Liver (tissue), 9 donors: ENCODE results near the gene PTPN22. TPM values are rescaled to one million over a fixed set of nuclear protein-coding genes. Genes with fewer than 3 reads are reported as not detected.

ENCODE experiments used
- DNase-seq: peaks from one replicate; pipeline ENCODE4 v3.0.0-alpha.2; 2017; ENCODE audit warnings: low spot score
- H3K27ac ChIP-seq, 2 donors: one replicate each; pipeline ENCODE4 v1.7.0; 2013; ENCODE audit warnings: inconsistent platforms in 2 of 2, low read length in 2 of 2, control low read depth in 1 of 2, low read depth in 1 of 2, mild to moderate bottlenecking in 1 of 2
- H3K27me3 ChIP-seq, 4 donors: one replicate each; pipeline versions ENCODE4 v1.6.1 to v1.7.0; 2013; ENCODE audit warnings: low read length in 3 of 4, inconsistent platforms in 1 of 4, mild to moderate bottlenecking in 1 of 4, moderate library complexity in 1 of 4; ENCODE audit not compliant: control insufficient read depth in 4 of 4, insufficient read depth in 4 of 4
- H3K36me3 ChIP-seq, 4 donors: one replicate each; pipeline versions ENCODE4 v1.6.1 to v1.7.0; 2013; ENCODE audit warnings: low read length in 3 of 4, mild to moderate bottlenecking in 3 of 4, low read depth in 1 of 4, moderate library complexity in 1 of 4; ENCODE audit not compliant: control insufficient read depth in 4 of 4, insufficient read depth in 3 of 4
- H3K4me1 ChIP-seq, 4 donors: one replicate each; pipeline versions ENCODE4 v1.6.1 to v1.7.0; 2013; ENCODE audit warnings: low read length in 3 of 4, mild to moderate bottlenecking in 3 of 4, moderate library complexity in 1 of 4; ENCODE audit not compliant: control insufficient read depth in 4 of 4, insufficient read depth in 4 of 4
- H3K4me3 ChIP-seq, 3 donors: one replicate each; pipeline versions ENCODE4 v1.6.1 to v1.7.0; 2013; ENCODE audit warnings: low read length in 3 of 3, control low read depth in 1 of 3, low read depth in 1 of 3, mild to moderate bottlenecking in 1 of 3
- H3K9ac ChIP-seq, 2 donors: one replicate each; pipeline ENCODE4 v1.7.0; 2013; ENCODE audit warnings: low read length in 2 of 2, mild to moderate bottlenecking in 2 of 2, moderate library complexity in 2 of 2, control low read depth in 1 of 2, low read depth in 1 of 2
- H3K9me3 ChIP-seq, 4 donors: one replicate each; pipeline versions ENCODE4 v1.6.1 to v1.7.0; 2013; ENCODE audit warnings: low read length in 3 of 4; ENCODE audit not compliant: control insufficient read depth in 4 of 4
- ATF3 ChIP-seq: IDR thresholded peaks from 2 replicates; pipeline ENCODE4 v1.6.1; 2016; ENCODE audit warnings: antibody characterized with exemption
- CTCF ChIP-seq: fragments of 150-350 bp; IDR thresholded peaks from 2 replicates; pipeline ENCODE4 v1.5.1; 2017; ENCODE audit warnings: improper control_type of control experiment, low read depth, low read length; ENCODE audit not compliant: missing input control
- EGR1 ChIP-seq, 2 donors: IDR thresholded peaks; 2 replicates each; pipeline ENCODE4 v1.6.1; 2016 to 2018; ENCODE audit warnings: antibody characterized with exemption in 2 of 2, low read depth in 2 of 2
- FOXA1 ChIP-seq: IDR thresholded peaks from 2 replicates; pipeline ENCODE4 v1.6.1; 2016; ENCODE audit warnings: antibody characterized with exemption
- FOXA2 ChIP-seq: IDR thresholded peaks from 2 replicates; pipeline ENCODE4 v1.6.1; 2016; ENCODE audit warnings: antibody characterized with exemption
- GABPA ChIP-seq, 2 donors: IDR thresholded peaks in 1 of 2; conservative IDR thresholded peaks in 1 of 2; 2 replicates each; pipeline ENCODE4 v1.6.1; 2016; ENCODE audit warnings: antibody characterized with exemption in 2 of 2, mild to moderate bottlenecking in 1 of 2, moderate library complexity in 1 of 2
- HNF4A ChIP-seq, 2 donors: conservative IDR thresholded peaks; 2 replicates each; pipeline ENCODE4 v1.6.1; 2016; ENCODE audit warnings: antibody characterized with exemption in 2 of 2, mild to moderate bottlenecking in 2 of 2
- HNF4G ChIP-seq: IDR thresholded peaks from 2 replicates; pipeline ENCODE4 v1.6.1; 2016; ENCODE audit warnings: antibody characterized with exemption
- JUND ChIP-seq, 2 donors: IDR thresholded peaks; 2 replicates each; pipeline ENCODE4 v1.6.1; 2016; ENCODE audit warnings: antibody characterized with exemption in 2 of 2
- MAX ChIP-seq: IDR thresholded peaks from 2 replicates; pipeline ENCODE4 v1.6.1; 2016; ENCODE audit warnings: antibody characterized with exemption
- NR2F2 ChIP-seq: IDR thresholded peaks from 2 replicates; pipeline ENCODE4 v1.6.1; 2016; ENCODE audit warnings: antibody characterized with exemption
- RAD21 ChIP-seq, 2 donors: IDR thresholded peaks; 2 replicates each; pipeline ENCODE4 v1.6.1; 2016; ENCODE audit warnings: antibody characterized with exemption in 2 of 2, mild to moderate bottlenecking in 2 of 2
- REST ChIP-seq: IDR thresholded peaks from 2 replicates; pipeline ENCODE4 v1.6.1; 2016; ENCODE audit warnings: antibody characterized with exemption, mild to moderate bottlenecking
- RXRA ChIP-seq, 2 donors: IDR thresholded peaks; 2 replicates each; pipeline ENCODE4 v1.6.1; 2017 to 2018; ENCODE audit warnings: antibody characterized with exemption in 2 of 2, mild to moderate bottlenecking in 1 of 2
- SP1 ChIP-seq: IDR thresholded peaks from 2 replicates; pipeline ENCODE4 v1.6.1; 2018; ENCODE audit warnings: antibody characterized with exemption, mild to moderate bottlenecking
- TAF1 ChIP-seq: conservative IDR thresholded peaks from 2 replicates; pipeline ENCODE4 v1.6.1; 2016; ENCODE audit warnings: antibody characterized with exemption, mild to moderate bottlenecking
- YY1 ChIP-seq: IDR thresholded peaks from 2 replicates; pipeline ENCODE4 v1.6.1; 2016; ENCODE audit warnings: antibody characterized with exemption, mild to moderate bottlenecking
- ZBTB33 ChIP-seq: IDR thresholded peaks from 2 replicates; pipeline ENCODE4 v1.6.1; 2016; ENCODE audit warnings: antibody characterized with exemption
- WGBS: extraction: QIAGEN DNeasy Blood & Tissue Kit; methylation state at CpG from one replicate; pipeline ENCODE4 v1.1.7; 2013; 5-methylcytosine and 5-hydroxymethylcytosine counted together
- polyA plus RNA-seq, 2 donors: library from polyadenylated mRNA; stranded (reverse) in 1 of 2; unstranded in 1 of 2; fragments of 200-250 nt in 1 of 2; fragments of >200 nt in 1 of 2; fragmentation: Nextera tagmentation in 1 of 2; extraction: Ambion mirVana in 1 of 2; gene quantifications; one replicate each; pipeline versions ENCODE4 v1.2.1 to v1.2.3, GENCODE V29; 2013 to 2015
- total RNA-seq, 2 donors: library from RNA; depleted of rRNA; stranded (reverse); fragments of >200 nt; gene quantifications; one replicate each; pipeline ENCODE4 v1.2.3, GENCODE V29; 2014
- donor health status: healthy.
- donor health status: healthy.
- donor health status: healthy.
- donor health status: healthy.
- donor health status: healthy.

The PTPN22 gene
- total and polyA plus RNA-seq, 4 donors: 0.24 to 1.9 (median 1.0) TPM

- TF ChIP-seq JUND (IDR thresholded peaks at IDR 0.05) (no peak), REST (no peak), CTCF (no peak), YY1 (no peak), FOXA1 (no peak), RAD21 (IDR thresholded peaks at IDR 0.05) (no peak), NR2F2 (no peak), SP1 (no peak), ZBTB33 (no peak), GABPA (IDR thresholded peaks at IDR 0.05 in 1 of 2, conservative IDR thresholded peaks at IDR 0.05 in 1 of 2) (no peak), HNF4G (no peak), TAF1 (no peak), HNF4A (conservative IDR thresholded peaks at IDR 0.05) (no peak), RXRA (IDR thresholded peaks at IDR 0.05) (no peak), ATF3 (no peak), FOXA2 (no peak)
- Histone ChIP-seq H3K4me3 (no peak overlapping the region), H3K36me3 (no peaks in the 10 kb centered on the region)
These were observed 41.5 kb downstream of the PTPN22 start for GRCh38 chr1:113830039-113830438.

GRCh38 chr1:113821916-113822315 lies 49.6 kb downstream of the PTPN22 start:
- Histone ChIP-seq H3K9ac (no peak overlapping the region), H3K4me3 (no peak overlapping the region), H3K9me3 (no peaks in the 10 kb centered on the region), H3K27me3 (no peaks in the 10 kb centered on the region), H3K4me1 (no peaks in the 10 kb centered on the region), H3K36me3 (no peaks in the 10 kb centered on the region), H3K27ac (no peak overlapping the region)
- 78% methylated on average over 1 of the region's 1 CpG for WGBS
- DNase-seq: no peak
- TF ChIP-seq SP1: no peak
- TF ChIP-seq HNF4A (conservative IDR thresholded peaks at IDR 0.05): no peak
- TF ChIP-seq ATF3: no peak
- no peak for TF ChIP-seq FOXA2
- no peak for TF ChIP-seq RAD21 (IDR thresholded peaks at IDR 0.05)
- no peak for TF ChIP-seq YY1
- TF ChIP-seq MAX: no peak
- TF ChIP-seq NR2F2: no peak
- TF ChIP-seq TAF1: no peak
- no peak for TF ChIP-seq JUND (IDR thresholded peaks at IDR 0.05)
- no peak for TF ChIP-seq EGR1 (IDR thresholded peaks at IDR 0.05; ENCODE audit: low read depth in 2 of 2)
- no peak for TF ChIP-seq ZBTB33
- TF ChIP-seq RXRA (IDR thresholded peaks at IDR 0.05): no peak
- no peak for TF ChIP-seq GABPA (IDR thresholded peaks at IDR 0.05 in 1 of 2, conservative IDR thresholded peaks at IDR 0.05 in 1 of 2)
- no peak for TF ChIP-seq REST

More at GRCh38 chr1:113830039-113830438, 41.5 kb downstream of the PTPN22 start:
- Histone ChIP-seq H3K27me3 (no peaks in the 10 kb centered on the region), H3K9me3 (no peaks in the 10 kb centered on the region), H3K9ac (no peak overlapping the region), H3K27ac (no peak overlapping the region), H3K4me1 (no peaks in the 10 kb centered on the region)
- DNase-seq: no peak
- WGBS: 83% methylated on average over 3 of the region's 3 CpGs
